Measurements from ENCODE around the gene GNGT2.
"Not testable (repeated sequence)": the region's sequence is repeated elsewhere in the genome, so short reads cannot be mapped to it uniquely, and the experiment has no call there.

The GNGT2 gene

DNA sequence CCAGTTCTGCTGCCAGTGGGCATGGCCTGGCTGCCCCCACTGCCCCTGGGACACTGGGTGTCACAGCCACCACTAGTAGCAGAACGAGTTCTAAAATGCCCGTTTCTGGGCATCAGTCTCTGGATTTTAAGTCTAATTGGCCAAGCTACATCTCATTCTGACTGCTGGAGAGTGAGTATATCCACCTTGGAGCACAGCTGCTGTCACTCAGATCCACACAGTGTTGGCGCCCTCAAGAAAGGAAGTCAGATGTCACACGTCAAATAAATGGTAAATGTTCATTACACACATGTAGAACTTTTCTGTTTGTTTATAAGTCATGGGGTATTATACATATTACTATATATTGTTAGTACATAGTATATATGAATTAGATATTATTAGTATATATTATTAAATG, 19.4 kb downstream of the GNGT2 start:
- Histone ChIP-seq H3K27ac (ENCODE audit: low read depth, low read length) (no peak overlapping the region), H3K27me3 (ENCODE audit: insufficient read depth, low read length) (no peaks in the 10 kb centered on the region), H3K36me3 (ENCODE audit: insufficient read depth, low read length) (no peaks in the 10 kb centered on the region), H3K4me1 (ENCODE audit: control insufficient read depth, insufficient read depth, low read length, unreplicated experiment) (no peaks in the 10 kb centered on the region), H3K4me3 (ENCODE audit: low read depth, low read length) (no peak overlapping the region), H3K79me2 (ENCODE audit: control insufficient read depth, insufficient read depth, low read length, unreplicated experiment) (no peaks in the 10 kb centered on the region), H2AFZ (ENCODE audit: low read length, unreplicated experiment) (no peak overlapping the region)

GRCh38 chr17:49187301-49187700, 23.1 kb downstream of the GNGT2 start:
- H3K27ac ChIP-seq (ENCODE audit: low read depth, low read length): no peak overlapping the region
- no peaks in the 10 kb centered on the region for H3K79me2 ChIP-seq (ENCODE audit: control insufficient read depth, insufficient read depth, low read length, unreplicated experiment)
- H3K4me1 ChIP-seq (ENCODE audit: control insufficient read depth, insufficient read depth, low read length, unreplicated experiment): no peaks in the 10 kb centered on the region
- no peaks in the 10 kb centered on the region for H3K36me3 ChIP-seq (ENCODE audit: insufficient read depth, low read length)
- no peak overlapping the region for H2AFZ ChIP-seq (ENCODE audit: low read length, unreplicated experiment)
- no peak overlapping the region for H3K4me3 ChIP-seq (ENCODE audit: low read depth, low read length)
- H3K27me3 ChIP-seq (ENCODE audit: insufficient read depth, low read length): no peaks in the 10 kb centered on the region

DNA sequence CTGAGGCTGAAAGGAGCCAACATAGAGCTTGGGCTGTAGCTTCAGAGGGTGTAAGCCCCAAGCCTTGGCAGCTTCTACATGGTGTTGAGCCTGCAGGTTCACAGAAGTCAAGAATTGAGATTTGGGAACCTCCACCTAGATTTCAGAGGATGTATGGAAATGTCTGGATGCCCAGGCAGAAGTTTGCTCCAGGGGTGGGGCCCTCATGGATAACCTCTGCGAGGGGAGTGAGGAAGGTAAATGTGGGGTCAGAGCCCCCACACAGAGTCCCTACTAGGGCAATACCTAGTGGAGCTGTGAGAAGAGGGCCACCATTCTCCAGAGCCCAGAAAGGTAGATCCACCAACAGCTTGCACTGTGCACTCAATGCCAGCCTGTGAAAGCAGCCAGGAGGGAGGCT, 25.0 kb downstream of the GNGT2 start:
- H2AFZ ChIP-seq (ENCODE audit: low read length, unreplicated experiment); H3K27me3 ChIP-seq (ENCODE audit: insufficient read depth, low read length); H3K27ac ChIP-seq (ENCODE audit: low read depth, low read length); H3K79me2 ChIP-seq (ENCODE audit: control insufficient read depth, insufficient read depth, low read length, unreplicated experiment); H3K4me1 ChIP-seq (ENCODE audit: control insufficient read depth, insufficient read depth, low read length, unreplicated experiment); H3K4me3 ChIP-seq (ENCODE audit: low read depth, low read length); H3K36me3 ChIP-seq (ENCODE audit: insufficient read depth, low read length): not testable (repeated sequence)

- not testable (repeated sequence) for H3K27me3 ChIP-seq (ENCODE audit: insufficient read depth, low read length); H3K4me3 ChIP-seq (ENCODE audit: low read depth, low read length); H3K36me3 ChIP-seq (ENCODE audit: insufficient read depth, low read length); H2AFZ ChIP-seq (ENCODE audit: low read length, unreplicated experiment); H3K79me2 ChIP-seq (ENCODE audit: control insufficient read depth, insufficient read depth, low read length, unreplicated experiment); H3K27ac ChIP-seq (ENCODE audit: low read depth, low read length); H3K4me1 ChIP-seq (ENCODE audit: control insufficient read depth, insufficient read depth, low read length, unreplicated experiment)
Measured at GRCh38 chr17:49184522-49184921, 25.9 kb downstream of the GNGT2 start.

- Histone ChIP-seq H3K79me2 (ENCODE audit: control insufficient read depth, insufficient read depth, low read length, unreplicated experiment) (no peaks in the 10 kb centered on the region), H3K4me1 (ENCODE audit: control insufficient read depth, insufficient read depth, low read length, unreplicated experiment) (no peaks in the 10 kb centered on the region), H3K36me3 (ENCODE audit: insufficient read depth, low read length) (no peaks in the 10 kb centered on the region), H2AFZ (ENCODE audit: low read length, unreplicated experiment) (no peak overlapping the region), H3K4me3 (ENCODE audit: low read depth, low read length) (no peak overlapping the region), H3K27ac (ENCODE audit: low read depth, low read length) (no peak overlapping the region), H3K27me3 (ENCODE audit: insufficient read depth, low read length) (no peaks in the 10 kb centered on the region)
Measured at GRCh38 chr17:49183801-49184200, 26.6 kb downstream of the GNGT2 start.

DNA sequence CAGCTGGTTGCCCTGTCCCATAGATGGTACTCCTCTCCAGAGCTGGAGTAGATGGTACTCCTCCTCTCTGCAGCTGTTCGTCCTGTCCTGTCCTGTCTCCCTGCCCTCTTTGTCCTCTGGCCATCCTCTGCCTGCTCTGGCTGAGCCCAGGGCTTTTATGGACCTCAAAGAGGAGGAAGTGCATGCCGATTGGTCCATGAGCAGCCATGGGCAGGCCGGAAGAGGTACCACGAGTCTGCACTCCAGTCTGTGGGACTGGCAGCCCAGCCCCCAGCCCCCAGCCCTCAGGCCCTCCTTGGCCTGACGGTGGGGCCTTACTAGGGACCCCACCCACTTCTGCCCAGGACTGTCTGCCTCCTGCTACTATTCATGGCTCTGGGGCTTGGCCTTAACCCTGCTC, 27.0 kb downstream of the GNGT2 start:
- no peaks in the 10 kb centered on the region for H3K27me3 ChIP-seq (ENCODE audit: insufficient read depth, low read length)
- no peak overlapping the region for H2AFZ ChIP-seq (ENCODE audit: low read length, unreplicated experiment)
- H3K4me3 ChIP-seq (ENCODE audit: low read depth, low read length): no peak overlapping the region
- H3K36me3 ChIP-seq (ENCODE audit: insufficient read depth, low read length): no peaks in the 10 kb centered on the region
- H3K79me2 ChIP-seq (ENCODE audit: control insufficient read depth, insufficient read depth, low read length, unreplicated experiment): no peaks in the 10 kb centered on the region
- H3K27ac ChIP-seq (ENCODE audit: low read depth, low read length): no peak overlapping the region
- H3K4me1 ChIP-seq (ENCODE audit: control insufficient read depth, insufficient read depth, low read length, unreplicated experiment): no peaks in the 10 kb centered on the region

GRCh38 chr17:49180998-49181635, 29.3 kb downstream of the GNGT2 start:
- Histone ChIP-seq H3K4me1 (ENCODE audit: control insufficient read depth, insufficient read depth, low read length, unreplicated experiment) (no peaks in the 10 kb centered on the region), H3K79me2 (ENCODE audit: control insufficient read depth, insufficient read depth, low read length, unreplicated experiment) (no peaks in the 10 kb centered on the region), H3K4me3 (ENCODE audit: low read depth, low read length) (no peak overlapping the region), H2AFZ (ENCODE audit: low read length, unreplicated experiment) (no peak overlapping the region), H3K27me3 (ENCODE audit: insufficient read depth, low read length) (no peaks in the 10 kb centered on the region), H3K27ac (ENCODE audit: low read depth, low read length) (no peak overlapping the region), H3K36me3 (ENCODE audit: insufficient read depth, low read length) (no peaks in the 10 kb centered on the region)

DNA sequence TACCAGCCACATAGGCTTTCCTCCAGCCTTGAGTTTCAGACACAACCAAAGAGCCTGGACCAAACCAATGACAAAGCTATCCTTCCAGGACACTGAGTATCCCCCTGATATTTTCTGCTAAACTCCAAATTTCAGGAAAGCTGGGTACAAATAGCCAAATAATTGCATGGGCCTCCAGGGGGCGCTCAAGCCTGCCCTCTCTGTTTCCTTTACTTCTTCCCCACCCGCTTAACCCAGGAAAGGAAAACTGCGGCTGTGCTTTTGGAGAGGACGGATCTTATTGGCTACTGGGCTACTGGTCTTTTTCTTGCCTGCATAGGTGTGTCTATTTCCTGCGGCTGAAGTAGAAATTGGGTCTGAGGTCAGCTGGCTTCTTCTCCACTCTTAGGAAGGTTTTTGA, 30.1 kb downstream of the GNGT2 start:
- no peaks in the 10 kb centered on the region for H3K36me3 ChIP-seq (ENCODE audit: insufficient read depth, low read length)
- H3K27me3 ChIP-seq (ENCODE audit: insufficient read depth, low read length): peaks cover 7% of the 10 kb centered on the region; the same call in 1 of the 2 replicates
- H3K4me3 ChIP-seq (ENCODE audit: low read depth, low read length): no peak overlapping the region
- no peaks in the 10 kb centered on the region for H3K79me2 ChIP-seq (ENCODE audit: control insufficient read depth, insufficient read depth, low read length, unreplicated experiment)
- H3K4me1 ChIP-seq (ENCODE audit: control insufficient read depth, insufficient read depth, low read length, unreplicated experiment): no peaks in the 10 kb centered on the region
- H3K27ac ChIP-seq (ENCODE audit: low read depth, low read length): no peak overlapping the region
- H2AFZ ChIP-seq (ENCODE audit: low read length, unreplicated experiment): no peak overlapping the region

DNA sequence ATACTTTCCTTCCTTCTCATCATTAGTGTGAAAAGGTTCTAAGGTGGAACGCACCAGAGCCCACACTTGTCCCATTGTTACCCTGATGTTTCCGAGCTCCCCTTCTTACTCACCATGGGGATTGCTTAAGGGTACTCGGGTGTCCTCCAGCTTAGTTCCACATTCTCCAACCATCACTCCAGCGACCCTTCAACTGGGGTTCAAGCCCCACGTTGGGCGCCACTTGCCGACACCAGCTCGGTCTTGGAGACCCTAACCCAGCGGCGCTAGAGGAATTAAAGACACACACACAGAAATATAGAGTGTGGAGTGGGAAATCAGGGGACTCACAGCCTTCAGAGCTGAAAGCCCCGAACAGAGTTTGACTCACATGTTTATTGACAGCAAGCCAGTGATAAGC, 34.4 kb downstream of the GNGT2 start:
- H3K36me3 ChIP-seq (ENCODE audit: insufficient read depth, low read length); H3K4me1 ChIP-seq (ENCODE audit: control insufficient read depth, insufficient read depth, low read length, unreplicated experiment); H3K79me2 ChIP-seq (ENCODE audit: control insufficient read depth, insufficient read depth, low read length, unreplicated experiment); H3K4me3 ChIP-seq (ENCODE audit: low read depth, low read length); H2AFZ ChIP-seq (ENCODE audit: low read length, unreplicated experiment); H3K27ac ChIP-seq (ENCODE audit: low read depth, low read length): not testable (repeated sequence)
- peaks cover 40% of the 10 kb centered on the region for H3K27me3 ChIP-seq (ENCODE audit: insufficient read depth, low read length)

DNA sequence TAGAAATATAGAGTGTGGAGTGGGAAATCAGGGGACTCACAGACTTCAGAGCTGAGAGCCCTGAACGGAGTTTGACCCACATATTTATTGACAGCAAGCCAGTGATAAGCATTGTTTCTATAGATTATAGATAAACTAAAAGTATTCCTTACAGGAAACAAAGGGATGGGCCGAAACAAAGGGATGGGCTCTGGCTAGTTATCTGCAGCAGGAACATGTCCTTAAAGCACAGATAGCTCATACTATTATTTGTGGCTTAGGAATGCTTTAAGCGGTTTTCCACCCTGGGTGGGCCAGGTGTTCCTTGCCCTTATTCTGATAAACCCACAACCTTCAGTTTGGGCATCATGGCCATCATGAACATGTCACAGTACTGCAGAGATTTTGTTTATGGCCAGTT, 39.7 kb downstream of the GNGT2 start:
- H2AFZ ChIP-seq (ENCODE audit: low read length, unreplicated experiment); H3K79me2 ChIP-seq (ENCODE audit: control insufficient read depth, insufficient read depth, low read length, unreplicated experiment); H3K4me1 ChIP-seq (ENCODE audit: control insufficient read depth, insufficient read depth, low read length, unreplicated experiment); H3K36me3 ChIP-seq (ENCODE audit: insufficient read depth, low read length); H3K4me3 ChIP-seq (ENCODE audit: low read depth, low read length); H3K27ac ChIP-seq (ENCODE audit: low read depth, low read length): not testable (repeated sequence)
- H3K27me3 ChIP-seq (ENCODE audit: insufficient read depth, low read length): peaks cover 88% of the 10 kb centered on the region

GRCh38 chr17:49170216-49170615, 40.2 kb downstream of the GNGT2 start:
- Histone ChIP-seq H3K4me1 (ENCODE audit: control insufficient read depth, insufficient read depth, low read length, unreplicated experiment) (no peaks in the 10 kb centered on the region), H3K79me2 (ENCODE audit: control insufficient read depth, insufficient read depth, low read length, unreplicated experiment) (no peaks in the 10 kb centered on the region), H3K36me3 (ENCODE audit: insufficient read depth, low read length) (no peaks in the 10 kb centered on the region), H3K27me3 (ENCODE audit: insufficient read depth, low read length) (peaks cover 88% of the 10 kb centered on the region), H3K27ac (ENCODE audit: low read depth, low read length) (no peak overlapping the region), H2AFZ (ENCODE audit: low read length, unreplicated experiment) (no peak overlapping the region), H3K4me3 (ENCODE audit: low read depth, low read length) (no peak overlapping the region)
